Muscle of arm (tissue), 14 donors: ENCODE data around the gene LTA4H. TPM values are rescaled to one million over a fixed set of nuclear protein-coding genes. Genes with fewer than 3 reads are reported as not detected.
"Not testable (repeated sequence)": the region's sequence is repeated elsewhere in the genome, so short reads cannot be mapped to it uniquely, and the experiment has no call there.

Experiments
- DNase-seq: peaks from one replicate; pipeline ENCODE4 v3.0.0-alpha.2; 2013
- long read RNA-seq, 11 donors: transcript quantifications; one replicate each; lab custom pipeline, GENCODE V29; 2026
- polyA plus RNA-seq, 12 donors: library from polyadenylated mRNA; unstranded; fragments of 120-200 nt; gene quantifications; one replicate each; pipeline ENCODE4 v1.2.1, GENCODE V29; 2013; ENCODE audit not compliant: insufficient read length in 12 of 12

The LTA4H gene
- polyA plus RNA-seq = 10 to 100 TPM in 11 of 12 donors, not detected in 1; 49.2 to 94.9 (median 80.0) TPM
- long read RNA-seq, donor 1, transcript LTA4H-201 (19 exons, 2,139 nt) = major isoform, 18 of 24 reads
- long read RNA-seq, donor 1, partial matches to known transcripts = 6 of 24 reads
- long read RNA-seq, donor 1, other reads (novel, unspliced or antisense) = 0 of 24 reads
- long read RNA-seq, donor 2, transcript LTA4H-201 (19 exons, 2,139 nt) = major isoform, 12 of 22 reads
- long read RNA-seq, donor 2, partial matches to known transcripts = 0 of 22 reads
- long read RNA-seq, donor 2, other reads (novel, unspliced or antisense) = 10 of 22 reads
- long read RNA-seq, donor 3, transcript LTA4H-201 (19 exons, 2,139 nt) = major isoform, 10 of 10 reads
- long read RNA-seq, donor 3, partial matches to known transcripts = 0 of 10 reads
- long read RNA-seq, donor 3, other reads (novel, unspliced or antisense) = 0 of 10 reads
- long read RNA-seq, donor 4, partial matches to known transcripts = 5 of 8 reads
- long read RNA-seq, donor 4, other reads (novel, unspliced or antisense) = 0 of 8 reads
- long read RNA-seq, donor 5 = 0 reads
- long read RNA-seq, donor 6, transcript LTA4H-201 (19 exons, 2,139 nt) = major isoform, 5 of 12 reads
- long read RNA-seq, donor 6, partial matches to known transcripts = 0 of 12 reads
- long read RNA-seq, donor 6, other reads (novel, unspliced or antisense) = 7 of 12 reads
- long read RNA-seq, donor 7, partial matches to known transcripts = 0 of 8 reads
- long read RNA-seq, donor 7, other reads (novel, unspliced or antisense) = 5 of 8 reads
- long read RNA-seq, donor 8, transcript LTA4H-201 (19 exons, 2,139 nt) = major isoform, 12 of 27 reads
- long read RNA-seq, donor 8, partial matches to known transcripts = 9 of 27 reads
- long read RNA-seq, donor 8, other reads (novel, unspliced or antisense) = 6 of 27 reads
- long read RNA-seq, donor 9, transcript LTA4H-201 (19 exons, 2,139 nt) = major isoform, 7 of 7 reads
- long read RNA-seq, donor 9, partial matches to known transcripts = 0 of 7 reads
- long read RNA-seq, donor 9, other reads (novel, unspliced or antisense) = 0 of 7 reads
- long read RNA-seq, donor 10, transcript LTA4H-201 (19 exons, 2,139 nt) = major isoform, 5 of 10 reads
- long read RNA-seq, donor 10, partial matches to known transcripts = 0 of 10 reads
- long read RNA-seq, donor 10, other reads (novel, unspliced or antisense) = 5 of 10 reads
- long read RNA-seq, donor 11, transcript LTA4H-201 (19 exons, 2,139 nt) = major isoform, 20 of 25 reads
- long read RNA-seq, donor 11, partial matches to known transcripts = 5 of 25 reads
- long read RNA-seq, donor 11, other reads (novel, unspliced or antisense) = 0 of 25 reads

DNA sequence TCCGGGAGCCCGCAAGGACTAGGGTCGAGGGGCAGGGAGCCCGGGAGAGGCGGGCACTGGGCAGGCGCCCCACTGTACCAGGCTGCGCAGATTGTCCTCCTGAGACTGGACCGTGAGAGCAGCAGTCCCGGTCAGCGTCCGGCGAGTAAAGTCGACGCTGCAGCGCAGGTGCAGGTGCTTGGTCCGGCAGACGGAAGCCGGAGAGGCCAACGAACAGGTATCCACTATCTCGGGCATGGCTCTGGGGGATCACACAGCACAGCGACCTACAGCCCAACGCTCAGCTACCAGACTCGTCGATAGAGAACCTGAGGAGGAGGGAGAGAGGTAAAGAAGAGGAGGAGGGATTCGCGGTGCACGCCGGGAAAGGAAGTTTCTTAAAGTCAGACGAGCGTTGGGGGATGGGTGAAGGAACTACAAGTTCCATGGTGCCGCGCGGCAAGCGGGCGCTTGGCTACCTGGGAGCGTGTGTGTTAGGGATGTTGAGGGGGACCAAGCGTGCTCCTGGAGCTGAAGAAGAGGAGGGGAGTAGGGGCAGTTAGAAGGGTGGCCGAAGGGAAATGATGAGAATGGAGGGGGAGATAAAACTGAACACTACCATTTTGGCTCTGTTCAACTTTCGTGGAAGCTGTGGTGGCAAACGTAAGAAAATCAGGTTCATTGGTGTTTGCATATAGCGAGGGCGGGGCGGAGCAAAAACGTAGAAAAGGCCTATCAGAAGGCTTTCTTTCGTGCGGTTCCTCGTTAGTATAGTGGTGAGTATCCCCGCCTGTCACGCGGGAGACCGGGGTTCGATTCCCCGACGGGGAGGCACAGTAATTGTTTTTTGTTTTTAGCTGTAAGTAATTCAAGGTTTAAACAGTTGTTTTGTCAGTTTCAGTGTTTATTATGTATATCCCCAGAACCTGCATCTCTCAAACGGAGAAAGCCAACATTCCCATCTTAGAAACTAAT, at the start of gene LTA4H:
TSS of gene LTA4H (minus strand) at position 305 of the 954 bp plus-strand sequence. CDS start at position 237, 68 bp downstream.
- peak; percentile 99 for DNase-seq

- no peak for DNase-seq
Observed at GRCh38 chr12:96084624-96085023, 49.2 kb upstream of the LTA4H start.

GRCh38 chr12:96083020-96083719, 47.8 kb upstream of the LTA4H start:
- no peak for DNase-seq

GRCh38 chr12:96081596-96081995, 46.2 kb upstream of the LTA4H start:
- DNase-seq = no peak

GRCh38 chr12:96078231-96079135, 43.1 kb upstream of the LTA4H start:
- peak; percentile 52 for DNase-seq

GRCh38 chr12:96077081-96077480, 41.7 kb upstream of the LTA4H start:
- no peak for DNase-seq

DNA sequence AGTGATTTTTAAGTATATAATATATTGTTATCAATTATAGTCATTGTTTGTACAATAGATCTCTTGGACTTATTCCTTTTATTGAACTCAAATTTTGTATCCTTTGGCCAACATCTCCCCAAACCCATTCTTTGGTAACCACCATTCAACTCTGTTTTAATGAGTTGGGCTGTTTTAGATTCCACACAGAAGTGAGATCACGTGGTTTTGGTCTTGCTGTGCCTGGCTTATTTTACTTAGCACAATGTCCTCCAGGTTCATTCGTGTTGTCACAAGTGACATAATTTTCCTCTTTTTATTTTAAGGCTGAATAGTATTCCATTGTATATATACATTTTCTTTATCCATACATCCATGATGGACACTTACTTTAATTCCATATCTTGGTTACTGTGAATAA, 40.2 kb upstream of the LTA4H start:
- DNase-seq = no peak

- DNase-seq = no peak
Observed at GRCh38 chr12:96073346-96074330, 38.3 kb upstream of the LTA4H start.

- DNase-seq = no peak
Observed at GRCh38 chr12:96070670-96071279, 35.4 kb upstream of the LTA4H start.

- DNase-seq = no peak
Observed at GRCh38 chr12:96069511-96070231, 34.3 kb upstream of the LTA4H start.

GRCh38 chr12:96068636-96069035, 33.2 kb upstream of the LTA4H start:
- no peak for DNase-seq

- no peak for DNase-seq
Observed at GRCh38 chr12:96068111-96068510, 32.7 kb upstream of the LTA4H start.

DNA sequence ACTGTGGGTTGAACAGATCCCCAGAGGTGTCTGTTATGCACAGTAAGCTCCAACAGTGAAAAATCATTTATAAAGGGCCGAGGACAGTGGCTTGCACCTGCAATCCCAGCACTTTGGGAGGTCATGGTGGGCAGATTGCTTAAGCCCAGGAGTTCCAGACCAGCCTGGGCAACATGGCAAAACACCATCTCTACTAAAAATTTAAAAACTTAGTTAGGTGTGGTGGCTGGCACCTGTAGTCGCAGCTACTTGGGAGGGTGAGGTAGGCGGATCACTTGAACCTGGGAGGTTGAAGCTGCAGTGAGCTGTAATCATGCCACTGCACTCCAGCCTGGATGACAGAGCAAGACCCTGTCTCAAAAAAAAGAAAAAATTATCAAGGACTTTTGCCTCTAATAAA, 30.4 kb upstream of the LTA4H start:
- not testable (repeated sequence) for DNase-seq

- DNase-seq = no peak
Observed at GRCh38 chr12:96064966-96065365, 29.6 kb upstream of the LTA4H start.

- DNase-seq = no peak
Observed at GRCh38 chr12:96064271-96064670, 28.9 kb upstream of the LTA4H start.

GRCh38 chr12:96063046-96063445, 27.7 kb upstream of the LTA4H start:
- DNase-seq = no peak
